Measurements from ENCODE around the gene IL12B.
"Not testable (repeated sequence)": the region's sequence is repeated elsewhere in the genome, so short reads cannot be mapped to it uniquely, and the experiment has no call there.

The IL12B gene

GRCh38 chr5:159353661-159354252, 23.5 kb upstream of the IL12B start:
- no peaks in the 10 kb centered on the region for H3K36me3 Mint-ChIP-seq (ENCODE audit: low read depth)
- no peaks in the 10 kb centered on the region for H3K9me3 Mint-ChIP-seq
- no peak for DNase-seq
- no peak for TF ChIP-seq CTCF (IDR thresholded peaks at IDR 0.05)
- H3K4me3 Mint-ChIP-seq: no peak overlapping the region
- H3K4me1 Mint-ChIP-seq: no peaks in the 10 kb centered on the region
- H3K27me3 Mint-ChIP-seq (ENCODE audit: low read depth, poor library complexity): peaks cover 13% of the 10 kb centered on the region
- no peak overlapping the region for H3K27ac Mint-ChIP-seq

- H3K27me3 Mint-ChIP-seq (ENCODE audit: low read depth, poor library complexity); H3K9me3 Mint-ChIP-seq; DNase-seq; H3K4me1 Mint-ChIP-seq; H3K36me3 Mint-ChIP-seq (ENCODE audit: low read depth); H3K27ac Mint-ChIP-seq; H3K4me3 Mint-ChIP-seq: not testable (repeated sequence)
Measured at GRCh38 chr5:159350644-159351043, 20.4 kb upstream of the IL12B start.

GRCh38 chr5:159350216-159350615, 19.9 kb upstream of the IL12B start:
- not testable (repeated sequence) for H3K4me3 Mint-ChIP-seq; H3K27me3 Mint-ChIP-seq (ENCODE audit: low read depth, poor library complexity); DNase-seq; H3K27ac Mint-ChIP-seq; H3K4me1 Mint-ChIP-seq; H3K36me3 Mint-ChIP-seq (ENCODE audit: low read depth); H3K9me3 Mint-ChIP-seq

- peaks cover 6% of the 10 kb centered on the region for H3K27me3 Mint-ChIP-seq (ENCODE audit: low read depth, poor library complexity)
- H3K27ac Mint-ChIP-seq: no peak overlapping the region
- no peaks in the 10 kb centered on the region for H3K36me3 Mint-ChIP-seq (ENCODE audit: low read depth)
Measured at GRCh38 chr5:159345861-159346260, 15.6 kb upstream of the IL12B start.

GRCh38 chr5:159345336-159345735, 15.0 kb upstream of the IL12B start:
- TF ChIP-seq CTCF (IDR thresholded peaks at IDR 0.05): no peak
- no peaks in the 10 kb centered on the region for H3K36me3 Mint-ChIP-seq (ENCODE audit: low read depth)
- no peaks in the 10 kb centered on the region for H3K4me1 Mint-ChIP-seq
- no peak overlapping the region for H3K27ac Mint-ChIP-seq
- H3K4me3 Mint-ChIP-seq: no peak overlapping the region
- peaks cover 20% of the 10 kb centered on the region for H3K9me3 Mint-ChIP-seq
- DNase-seq: no peak
- peaks cover 5% of the 10 kb centered on the region for H3K27me3 Mint-ChIP-seq (ENCODE audit: low read depth, poor library complexity)

More at GRCh38 chr5:159345861-159346260, 15.6 kb upstream of the IL12B start:
- Mint-ChIP-seq H3K4me3 (no peak overlapping the region), H3K9me3 (peaks cover 20% of the 10 kb centered on the region), H3K4me1 (no peaks in the 10 kb centered on the region)
- TF ChIP-seq CTCF (IDR thresholded peaks at IDR 0.05): no peak
- DNase-seq: no peak

GRCh38 chr5:159343295-159344094, 13.2 kb upstream of the IL12B start:
- H3K27ac Mint-ChIP-seq: no peak overlapping the region
- TF ChIP-seq CTCF (IDR thresholded peaks at IDR 0.05): no peak
- H3K4me3 Mint-ChIP-seq: no peak overlapping the region
- H3K27me3 Mint-ChIP-seq (ENCODE audit: low read depth, poor library complexity): peaks cover 8% of the 10 kb centered on the region
- peaks cover 20% of the 10 kb centered on the region for H3K9me3 Mint-ChIP-seq
- H3K36me3 Mint-ChIP-seq (ENCODE audit: low read depth): no peaks in the 10 kb centered on the region
- DNase-seq: no peak
- H3K4me1 Mint-ChIP-seq: no peaks in the 10 kb centered on the region

- TF ChIP-seq CTCF (IDR thresholded peaks at IDR 0.05): no peak
- no peak overlapping the region for H3K27ac Mint-ChIP-seq
- H3K4me1 Mint-ChIP-seq: no peaks in the 10 kb centered on the region
- no peaks in the 10 kb centered on the region for H3K36me3 Mint-ChIP-seq (ENCODE audit: low read depth)
- no peak for DNase-seq
- no peak overlapping the region for H3K4me3 Mint-ChIP-seq
- H3K27me3 Mint-ChIP-seq (ENCODE audit: low read depth, poor library complexity): peaks cover 8% of the 10 kb centered on the region
- H3K9me3 Mint-ChIP-seq: peaks cover 20% of the 10 kb centered on the region
Measured at GRCh38 chr5:159342840-159343239, 12.6 kb upstream of the IL12B start.

Data from nephron progenitor cell (in vitro differentiated cells).